Neutrophil (primary cell): ENCODE data around the gene SSTR3.
A peak's percentile ranks its signal among the peaks of the same experiment; 100 is the strongest.

ENCODE experiments used
- H3K27ac ChIP-seq: fragments of 200-600 bp; sonication (generic); 2 replicates; pipeline ENCODE4 v1.5.1; 2016; ENCODE audit warnings: mild to moderate bottlenecking, moderate library complexity
- H3K27me3 ChIP-seq: fragments of 200-600 bp; sonication (generic); 2 replicates; pipeline ENCODE4 v1.6.0; 2016; ENCODE audit warnings: mild to moderate bottlenecking
- H3K36me3 ChIP-seq: fragments of 200-600 bp; sonication (generic); 2 replicates; pipeline ENCODE4 v1.5.1; 2017
- H3K4me1 ChIP-seq, 2 experiments: fragments of 200-600 bp in 1 of 2; sonication (generic) in 1 of 2; 1 replicate in 1 of 2; 2 replicates in 1 of 2; pipeline versions ENCODE4 v1.5.1 to v1.6.1; 2013 to 2016; ENCODE audit warnings: low read depth in 1 of 2, low read length in 1 of 2, mild to moderate bottlenecking in 1 of 2, moderate library complexity in 1 of 2; ENCODE audit not compliant: control insufficient read depth in 1 of 2, insufficient read depth in 1 of 2
- H3K4me3 ChIP-seq, 2 experiments: fragments of 200-600 bp in 1 of 2; sonication (generic) in 1 of 2; 1 replicate in 1 of 2; 2 replicates in 1 of 2; pipeline ENCODE4 v1.5.1; 2013 to 2016; ENCODE audit warnings: low read depth in 1 of 2, low read length in 1 of 2, mild to moderate bottlenecking in 1 of 2, moderate library complexity in 1 of 2
- H3K9me3 ChIP-seq: fragments of 200-600 bp; sonication (generic); 2 replicates; pipeline ENCODE4 v1.5.1; 2016
- TF ChIP-seq, protein P1 (sequence below): fragments of 200-600 bp; sonication (generic); IDR thresholded peaks from 2 replicates; pipeline ENCODE4 v1.5.1; 2016; ENCODE audit warnings: antibody characterized with exemption

Gene SSTR3

DNA sequence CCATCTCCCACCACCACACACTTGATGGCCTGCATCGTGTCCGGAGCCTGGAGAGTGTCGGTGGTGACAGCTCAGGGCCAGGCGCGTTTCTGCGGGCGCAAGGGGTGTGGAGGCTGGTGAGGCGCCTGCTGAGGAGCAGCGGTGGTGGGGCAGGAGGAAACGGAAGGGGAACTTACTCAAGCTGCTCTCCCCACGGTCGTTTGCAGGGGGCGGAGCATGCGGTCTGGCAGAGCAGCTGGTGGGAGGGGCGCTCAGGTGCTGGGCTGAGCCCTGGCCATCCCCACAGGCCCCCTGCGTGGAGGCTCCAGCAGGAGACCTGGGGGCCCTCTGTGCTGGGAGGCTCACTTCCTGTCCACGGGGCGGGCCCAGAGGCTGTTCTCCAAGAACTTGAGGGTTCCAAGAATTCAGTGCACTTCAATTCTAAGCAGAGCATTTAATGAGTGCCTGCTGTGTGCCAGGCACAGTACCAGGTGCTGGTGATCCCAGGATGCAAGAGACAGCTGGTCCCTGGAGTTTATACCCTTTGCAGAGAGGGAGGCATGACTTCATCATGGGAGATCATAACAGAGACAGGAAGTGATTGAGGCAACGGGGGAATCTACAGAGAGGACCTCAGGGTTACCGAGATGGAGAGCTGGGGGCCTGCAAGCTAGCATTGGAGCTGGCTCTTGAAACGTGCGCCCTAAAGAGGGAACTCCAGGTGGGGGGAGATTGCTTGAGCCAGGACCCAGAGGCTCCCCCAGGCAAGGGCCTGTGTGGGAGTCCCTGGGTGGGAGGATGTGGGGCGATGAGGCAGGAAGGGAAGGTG is 32.0 kb upstream of the SSTR3 start, which contains the start of gene RAC2:
Gene RAC2, minus strand, starts transcription at position 156 of the 808 bp plus-strand sequence. Its CDS starts 121 bp downstream, at position 35.
- TF ChIP-seq, protein P1, sequence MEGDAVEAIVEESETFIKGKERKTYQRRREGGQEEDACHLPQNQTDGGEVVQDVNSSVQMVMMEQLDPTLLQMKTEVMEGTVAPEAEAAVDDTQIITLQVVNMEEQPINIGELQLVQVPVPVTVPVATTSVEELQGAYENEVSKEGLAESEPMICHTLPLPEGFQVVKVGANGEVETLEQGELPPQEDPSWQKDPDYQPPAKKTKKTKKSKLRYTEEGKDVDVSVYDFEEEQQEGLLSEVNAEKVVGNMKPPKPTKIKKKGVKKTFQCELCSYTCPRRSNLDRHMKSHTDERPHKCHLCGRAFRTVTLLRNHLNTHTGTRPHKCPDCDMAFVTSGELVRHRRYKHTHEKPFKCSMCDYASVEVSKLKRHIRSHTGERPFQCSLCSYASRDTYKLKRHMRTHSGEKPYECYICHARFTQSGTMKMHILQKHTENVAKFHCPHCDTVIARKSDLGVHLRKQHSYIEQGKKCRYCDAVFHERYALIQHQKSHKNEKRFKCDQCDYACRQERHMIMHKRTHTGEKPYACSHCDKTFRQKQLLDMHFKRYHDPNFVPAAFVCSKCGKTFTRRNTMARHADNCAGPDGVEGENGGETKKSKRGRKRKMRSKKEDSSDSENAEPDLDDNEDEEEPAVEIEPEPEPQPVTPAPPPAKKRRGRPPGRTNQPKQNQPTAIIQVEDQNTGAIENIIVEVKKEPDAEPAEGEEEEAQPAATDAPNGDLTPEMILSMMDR, result peak; percentile 53
- Histone ChIP-seq H3K4me3 (peak within 1 kb of the TSS; percentile 92 to 98), H3K36me3 (peaks cover 26% of the 10 kb centered on the region), H3K4me1 (peaks cover 59 to 65% of the 10 kb centered on the region in 2 experiments), H3K9me3 (no peaks in the 10 kb centered on the region), H3K27ac (peak within 1 kb of the TSS; percentile 99), H3K27me3 (no peaks in the 10 kb centered on the region)

DNA sequence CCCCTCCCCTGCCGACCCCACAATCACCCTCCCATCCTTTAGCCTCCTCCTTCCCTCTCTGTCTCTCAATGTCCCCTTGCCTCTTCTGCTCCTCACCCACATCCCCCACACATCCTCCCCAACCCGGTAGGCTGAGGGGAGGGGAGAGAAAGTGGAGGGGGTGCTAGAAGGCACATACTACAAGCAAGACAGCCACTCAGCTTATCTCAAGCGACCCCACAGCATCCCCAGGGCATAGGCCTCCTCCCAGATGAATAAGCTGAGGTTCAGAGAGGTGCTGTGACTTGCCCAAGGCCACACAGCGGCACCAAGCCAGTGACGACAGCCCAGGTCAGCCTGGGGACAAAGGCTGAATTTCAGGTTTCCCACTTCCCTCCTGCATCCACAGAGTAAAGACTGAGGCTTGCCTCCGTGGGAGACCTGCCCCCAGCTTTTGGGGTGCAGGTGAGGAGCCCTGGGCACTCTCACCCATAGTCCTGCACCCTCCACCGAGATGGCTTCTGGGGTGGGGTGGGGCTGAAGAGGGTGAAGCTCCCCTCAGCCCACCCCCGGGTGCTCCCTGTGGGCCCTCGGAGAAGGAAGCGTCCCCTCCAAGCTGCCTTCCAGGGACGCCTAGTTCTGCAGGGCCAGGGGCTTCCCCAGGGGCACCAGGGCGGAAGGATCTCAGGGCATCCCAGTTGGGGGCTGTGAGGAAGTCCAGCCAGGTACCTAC is 31.3 kb upstream of the SSTR3 start:
- no peaks in the 10 kb centered on the region for H3K27me3 ChIP-seq
- H3K36me3 ChIP-seq, result peaks cover 34% of the 10 kb centered on the region
- TF ChIP-seq, protein P1, result no peak
- no peaks in the 10 kb centered on the region for H3K9me3 ChIP-seq
- H3K27ac ChIP-seq, result peak overlapping the region; percentile 99
- H3K4me1 ChIP-seq, result peaks cover 67 to 73% of the 10 kb centered on the region in 2 experiments
- peak overlapping the region; percentile 92 to 98 for H3K4me3 ChIP-seq

DNA sequence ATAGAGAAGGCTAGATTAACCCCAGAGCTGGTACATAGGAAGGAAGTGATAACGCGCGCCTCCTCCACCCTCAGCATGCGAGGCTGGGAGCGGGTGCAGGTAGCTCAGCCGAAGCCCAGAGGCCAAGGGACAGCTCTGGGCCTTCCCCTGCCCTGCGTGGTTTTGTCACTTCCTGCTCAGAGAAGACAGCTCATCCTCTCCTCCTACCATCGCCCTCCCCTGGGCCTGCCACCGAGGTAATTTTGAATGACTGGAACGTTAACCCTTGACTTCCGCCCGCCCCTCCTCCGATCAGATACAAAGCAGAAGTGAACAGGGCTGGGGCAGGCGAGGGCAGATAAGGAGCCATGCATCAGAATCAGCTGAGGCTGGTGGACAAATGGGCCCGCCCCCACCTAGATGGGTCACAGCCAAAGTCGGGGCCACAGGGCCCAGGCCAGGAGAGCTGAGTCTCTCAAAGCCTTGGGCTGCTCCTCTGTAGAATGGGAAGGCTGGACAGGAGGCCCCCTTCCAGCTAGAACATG is 30.2 kb upstream of the SSTR3 start:
- Histone ChIP-seq H3K9me3 (no peaks in the 10 kb centered on the region), H3K27me3 (no peaks in the 10 kb centered on the region), H3K4me3 (peak overlapping the region; percentile 92 to 98), H3K36me3 (peaks cover 45% of the 10 kb centered on the region), H3K4me1 (peaks cover 78 to 84% of the 10 kb centered on the region in 2 experiments), H3K27ac (peak overlapping the region; percentile 99)
- TF ChIP-seq, protein P1, result peak; percentile 46

DNA sequence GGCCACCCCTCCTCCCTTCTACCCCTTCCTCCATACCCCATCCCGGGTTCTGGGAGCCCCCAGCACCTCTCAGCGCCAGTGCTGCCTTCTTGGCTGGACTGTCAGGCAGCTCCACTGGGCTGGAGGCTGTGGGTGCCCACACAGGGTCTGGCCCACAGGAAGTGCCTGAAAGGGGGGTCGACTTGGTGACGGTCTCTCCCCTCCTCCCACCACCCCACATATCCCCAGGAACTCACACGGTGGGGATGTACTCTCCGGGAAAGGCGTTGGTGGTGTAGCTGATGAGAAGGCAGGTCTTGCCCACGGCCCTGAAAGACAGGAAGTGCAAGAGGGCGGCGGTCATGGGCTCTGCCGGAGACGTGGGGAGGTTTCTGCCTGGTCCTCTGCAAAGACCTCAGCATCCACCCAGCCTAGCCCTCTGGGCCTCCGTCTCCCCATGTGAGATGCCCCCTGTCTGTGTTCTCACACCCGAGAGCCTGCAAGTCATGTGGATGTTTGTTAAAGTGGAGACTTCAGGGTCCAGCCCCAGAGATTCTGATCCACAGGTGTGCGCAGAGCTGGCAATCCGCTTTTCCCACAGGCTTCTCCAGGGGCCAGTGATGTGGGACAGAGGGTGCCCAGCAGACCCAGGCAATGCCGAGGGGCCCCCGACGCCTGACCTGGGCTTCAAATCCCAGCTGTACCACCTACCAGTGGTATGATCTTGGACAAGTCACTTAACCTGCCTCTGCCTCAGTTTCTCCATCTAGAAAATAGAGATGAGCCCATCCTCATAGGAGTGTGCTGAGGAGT is 29.3 kb upstream of the SSTR3 start:
- H3K9me3 ChIP-seq, result no peaks in the 10 kb centered on the region
- peak overlapping the region; percentile 92 to 98 for H3K4me3 ChIP-seq
- peak overlapping the region; percentile 99 for H3K27ac ChIP-seq
- H3K27me3 ChIP-seq, result no peaks in the 10 kb centered on the region
- H3K4me1 ChIP-seq, result peaks cover 87 to 92% of the 10 kb centered on the region in 2 experiments
- peaks cover 54% of the 10 kb centered on the region for H3K36me3 ChIP-seq
- TF ChIP-seq, protein P1, result peak; percentile 15

DNA sequence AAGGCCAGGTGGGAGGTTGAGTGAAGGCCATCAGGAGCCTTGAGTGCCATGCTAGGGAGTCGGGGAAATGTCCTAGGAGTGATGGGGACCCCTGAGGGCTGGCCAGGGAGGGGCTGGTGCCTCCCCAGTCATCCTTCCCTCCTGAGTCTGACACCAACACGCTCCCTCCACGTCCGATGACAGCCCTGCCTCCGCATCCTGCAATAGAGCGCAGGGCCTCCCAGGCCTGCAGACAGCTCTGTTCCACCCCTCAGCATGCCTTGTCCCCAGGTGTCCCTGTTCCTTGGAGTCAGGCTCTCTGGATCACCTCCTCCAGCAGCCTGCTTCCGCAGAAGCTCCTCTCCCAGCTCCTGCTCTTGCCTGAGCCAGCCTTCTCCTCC is 28.7 kb upstream of the SSTR3 start:
- H3K27ac ChIP-seq, result peak overlapping the region; percentile 99
- TF ChIP-seq, protein P1, result no peak
- peaks cover 90 to 95% of the 10 kb centered on the region in 2 experiments for H3K4me1 ChIP-seq
- no peaks in the 10 kb centered on the region for H3K9me3 ChIP-seq
- peak overlapping the region; percentile 92 to 98 for H3K4me3 ChIP-seq
- no peaks in the 10 kb centered on the region for H3K27me3 ChIP-seq
- peaks cover 60% of the 10 kb centered on the region for H3K36me3 ChIP-seq
